Measurements from ENCODE around the gene KCTD1.
"Not testable (repeated sequence)": the region's sequence is repeated elsewhere in the genome, so short reads cannot be mapped to it uniquely, and the experiment has no call there.

KCTD1 gene

DNA sequence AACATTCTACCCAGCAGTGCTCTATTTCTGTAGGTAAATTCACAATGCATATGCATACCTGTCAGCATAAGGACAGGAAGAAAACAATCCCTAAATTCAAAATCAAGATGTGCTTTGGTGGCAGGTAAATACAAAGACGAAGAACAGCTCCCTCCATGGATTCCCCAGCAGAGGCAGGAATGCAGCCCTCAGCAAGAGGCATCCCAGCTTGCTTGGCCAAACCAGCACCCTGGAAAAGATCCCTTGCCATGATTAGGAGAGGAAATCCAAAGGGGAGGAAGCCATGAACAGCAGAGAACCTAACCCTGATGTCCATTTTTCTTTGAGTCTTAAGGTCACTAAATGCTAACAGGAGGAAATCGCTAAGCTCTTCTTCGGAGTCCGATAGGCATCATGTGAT, 91.2 kb downstream of the KCTD1 start:
- DNase-seq: no peak

DNA sequence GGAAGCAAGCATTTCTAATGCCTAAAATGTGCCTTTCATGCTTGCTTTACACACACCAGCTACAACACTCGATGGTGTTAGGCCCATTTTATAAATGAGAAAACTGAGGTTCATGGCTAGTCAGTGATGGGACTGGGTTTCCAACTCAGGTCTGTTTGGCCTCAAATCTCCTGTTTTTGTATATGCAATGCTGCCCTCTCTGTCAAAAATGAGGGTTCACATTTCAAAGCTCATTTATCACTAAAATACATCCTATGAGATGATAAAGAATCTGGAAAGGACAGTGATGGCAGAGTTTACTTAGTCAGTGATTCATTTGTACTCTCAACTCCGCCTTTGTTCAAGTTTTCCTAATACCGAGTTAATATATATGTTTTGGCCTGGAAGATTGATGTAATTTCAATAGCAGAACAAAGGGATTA, 92.3 kb downstream of the KCTD1 start:
- no peak for DNase-seq

DNA sequence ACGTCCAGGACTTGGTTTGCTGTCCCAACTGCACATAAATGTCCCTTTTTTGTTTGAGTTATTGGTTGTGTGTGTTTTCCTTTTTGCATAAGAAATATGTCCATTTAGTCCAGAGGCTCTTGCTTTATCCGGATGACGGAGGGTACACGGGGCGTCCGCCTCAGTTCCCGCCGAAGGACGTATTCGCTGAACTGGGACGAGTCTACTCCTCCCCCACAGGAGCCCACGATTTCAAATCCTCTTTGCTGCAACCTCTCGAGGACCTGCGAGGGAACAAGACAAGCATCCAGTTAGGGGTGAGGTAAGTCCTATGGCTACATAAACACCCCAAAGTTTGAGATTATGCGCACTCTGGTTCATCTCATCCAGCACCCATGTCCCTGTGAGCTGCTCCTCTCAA, 92.7 kb downstream of the KCTD1 start:
- no peak for DNase-seq

DNA sequence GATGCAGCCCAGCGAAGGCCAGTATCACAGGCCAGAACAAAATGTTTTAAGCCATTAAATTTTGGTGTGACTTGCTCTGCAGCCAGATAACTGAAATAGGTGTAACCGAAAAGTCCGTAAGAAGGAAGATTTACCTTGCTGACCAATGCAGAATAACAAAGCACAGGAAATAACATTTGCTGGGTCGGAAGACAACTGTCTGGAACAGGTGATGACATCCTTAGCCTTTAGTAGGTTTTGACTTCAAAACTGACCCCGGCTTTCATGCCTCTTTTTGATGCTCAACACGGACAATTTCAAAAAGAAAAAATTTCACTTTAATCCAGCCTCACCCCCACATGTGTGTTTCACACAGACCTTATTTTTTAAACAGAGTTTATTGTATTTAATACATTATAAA, 93.7 kb downstream of the KCTD1 start:
- no peak for DNase-seq

DNA sequence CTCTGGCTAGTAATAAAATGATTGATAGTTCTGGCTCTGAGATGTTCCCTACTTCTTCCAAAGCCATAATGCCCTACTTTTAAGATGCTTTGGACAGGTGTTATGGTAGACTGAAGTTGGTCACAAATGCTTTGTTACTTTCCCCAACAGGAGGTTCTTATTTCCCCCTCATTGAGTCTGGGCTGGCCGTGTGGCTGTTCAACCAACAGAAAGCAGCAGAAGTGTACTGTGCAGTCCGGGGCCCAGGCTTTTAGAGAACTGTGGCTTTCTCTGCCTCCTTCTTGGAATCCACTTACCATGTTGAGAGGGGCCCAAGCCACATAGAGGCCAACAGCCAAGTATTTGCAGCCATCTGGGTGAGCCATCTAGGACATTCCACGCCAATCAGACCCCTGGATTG, 94.2 kb downstream of the KCTD1 start:
- DNase-seq: no peak

DNA sequence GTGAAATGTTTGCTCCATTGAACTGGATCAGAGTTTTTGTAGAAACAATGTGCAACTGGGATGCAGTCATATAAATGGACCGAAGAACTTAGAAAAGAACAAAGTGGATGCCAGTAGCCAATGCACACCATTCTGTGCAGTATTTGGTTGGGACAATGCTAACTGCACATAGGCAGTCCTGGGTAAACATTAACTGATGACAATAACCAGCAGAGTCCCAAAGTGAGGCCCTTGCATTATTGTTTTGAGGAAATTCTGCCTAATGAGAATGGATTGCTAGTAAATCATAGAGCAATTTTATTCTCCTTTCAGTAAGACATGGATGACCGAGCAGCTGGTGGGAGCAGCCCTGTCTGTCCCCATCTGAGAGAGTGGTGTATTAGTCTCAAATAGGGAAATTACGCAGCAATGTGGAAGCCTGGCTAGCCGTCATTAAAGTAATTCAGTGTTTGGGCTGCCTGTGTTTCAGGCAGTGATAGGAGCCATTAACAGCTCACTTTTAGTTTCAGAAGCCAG, 94.9 kb downstream of the KCTD1 start:
- DNase-seq: no peak

DNA sequence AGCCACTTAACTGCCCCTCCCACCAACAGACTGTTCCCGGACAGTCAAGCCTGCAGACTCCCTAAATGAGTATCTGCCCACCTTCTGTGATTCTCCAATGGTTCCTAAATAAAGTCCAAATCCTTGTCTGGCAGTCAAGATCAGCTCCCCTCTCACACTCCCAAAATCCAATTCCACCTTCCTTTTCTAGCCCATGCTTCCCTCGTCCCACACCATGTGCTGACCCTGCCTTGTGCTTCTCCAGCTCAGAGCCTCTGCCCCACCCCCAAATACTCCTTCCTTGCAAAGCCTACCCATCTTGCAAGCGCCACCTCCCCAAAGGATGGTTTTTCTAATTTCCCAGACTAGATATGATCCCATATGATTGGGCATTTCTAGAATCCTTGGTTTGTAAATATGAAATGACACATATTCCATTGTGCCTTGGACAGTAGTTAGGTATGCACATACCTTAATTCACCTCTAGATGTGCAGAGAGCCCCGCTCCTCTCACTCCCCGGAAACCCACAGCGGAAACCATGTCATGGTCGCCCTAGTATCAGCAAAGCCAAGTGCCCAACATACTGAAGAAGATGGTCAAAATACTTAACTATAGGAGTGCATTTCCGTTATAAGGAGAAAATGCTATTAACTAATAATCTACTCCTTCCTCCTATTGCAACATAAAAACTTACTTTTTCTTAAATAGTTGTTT, 97.2 kb downstream of the KCTD1 start:
- no peak for DNase-seq

DNA sequence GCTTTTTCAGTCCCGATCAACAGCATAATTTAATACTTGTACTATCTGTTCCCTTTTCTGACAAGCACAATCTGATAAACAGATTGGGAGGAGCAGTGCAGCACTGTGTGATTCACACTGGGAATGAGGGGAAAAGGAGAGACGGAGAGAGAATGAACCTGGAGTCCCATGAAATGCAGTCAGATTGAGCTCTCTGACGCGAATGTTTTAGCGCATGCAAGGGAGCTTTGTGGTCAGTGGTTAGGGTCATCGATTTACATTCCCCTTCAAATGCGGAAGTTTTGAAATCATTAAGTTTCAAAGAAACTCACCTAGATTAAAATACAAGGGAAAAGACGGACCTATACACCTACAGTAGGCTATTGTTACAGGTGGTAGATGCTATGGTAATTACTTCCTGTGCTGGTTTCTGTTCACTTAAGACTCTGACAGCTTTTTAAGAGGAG, 99.6 kb downstream of the KCTD1 start:
- no peak for DNase-seq

DNA sequence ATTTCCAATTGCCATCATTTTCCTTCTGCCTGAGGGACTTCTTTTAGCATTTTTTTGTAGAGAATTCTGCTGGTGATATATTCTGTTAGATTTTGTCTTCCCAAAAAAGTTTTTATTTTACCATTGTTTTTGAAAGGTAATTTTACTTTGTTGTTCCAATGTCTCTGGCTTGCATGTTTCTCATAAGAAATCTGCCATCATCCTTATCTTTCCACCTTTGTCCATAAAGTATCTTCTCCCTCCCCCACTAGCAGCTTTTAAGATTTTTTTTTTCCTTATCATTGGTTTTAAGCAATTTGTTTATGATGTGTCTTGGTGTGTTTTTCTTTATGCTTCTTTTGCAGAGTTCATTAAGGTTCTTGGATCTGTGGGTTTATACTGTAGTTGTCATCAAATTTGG, 104.5 kb downstream of the KCTD1 start:
- no peak for DNase-seq

DNA sequence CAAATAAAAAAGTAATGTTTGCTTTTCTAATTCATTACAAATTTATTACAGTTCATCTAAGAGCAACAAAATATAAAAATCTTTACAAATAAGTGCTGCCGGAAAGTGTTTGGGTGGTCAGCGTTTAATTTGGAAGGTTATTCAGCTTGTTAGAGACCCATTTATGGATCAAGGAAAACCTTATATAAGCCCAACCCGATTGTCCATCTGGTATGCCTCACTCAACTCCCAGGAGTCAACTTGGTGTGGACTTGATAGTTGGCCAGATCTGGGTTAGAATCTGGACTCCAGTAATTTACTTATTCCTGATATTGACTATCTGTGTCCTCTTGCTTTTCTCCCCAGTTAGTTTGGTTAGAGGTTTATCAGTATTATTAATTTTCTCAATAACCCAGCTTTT, 106.2 kb downstream of the KCTD1 start:
- DNase-seq: no peak

DNA sequence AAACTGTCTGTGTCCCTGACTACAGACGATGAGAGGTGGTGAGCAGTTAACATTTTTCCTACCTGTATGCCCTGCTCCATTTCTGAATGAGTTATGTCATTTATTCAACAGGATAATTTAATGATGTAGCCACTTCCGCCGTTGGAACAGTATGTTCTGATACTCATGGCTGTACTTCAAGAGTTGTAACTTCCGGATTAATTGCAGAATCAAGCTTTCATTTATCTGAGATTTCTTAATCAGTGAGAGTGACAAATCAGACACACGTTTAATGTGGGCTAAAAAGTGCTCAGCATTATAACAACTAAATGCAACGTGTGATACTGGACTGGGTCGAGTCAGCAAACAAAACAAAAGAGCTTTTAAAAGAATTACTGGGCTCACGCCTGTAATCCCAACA, 107.7 kb downstream of the KCTD1 start:
- DNase-seq: no peak

DNA sequence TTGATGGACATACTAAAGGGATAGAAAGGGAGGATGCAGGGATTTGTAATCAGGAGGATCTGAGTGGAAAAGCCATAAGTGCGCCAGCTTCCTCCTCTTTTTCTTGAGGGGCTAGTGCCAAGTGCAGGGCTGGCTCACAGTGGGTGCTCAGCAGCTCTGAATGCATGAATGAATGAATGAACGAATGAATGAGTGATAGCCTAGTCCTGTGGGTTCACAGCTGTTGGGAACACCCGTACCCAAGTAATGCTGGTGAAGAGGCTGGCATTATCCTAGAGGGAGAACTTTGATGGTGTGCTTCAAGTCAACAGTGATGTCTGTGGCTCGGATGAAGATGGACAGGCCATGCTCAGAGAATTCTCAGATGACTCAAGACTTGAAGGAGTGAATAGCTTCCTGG, 108.8 kb downstream of the KCTD1 start:
- no peak for DNase-seq

DNA sequence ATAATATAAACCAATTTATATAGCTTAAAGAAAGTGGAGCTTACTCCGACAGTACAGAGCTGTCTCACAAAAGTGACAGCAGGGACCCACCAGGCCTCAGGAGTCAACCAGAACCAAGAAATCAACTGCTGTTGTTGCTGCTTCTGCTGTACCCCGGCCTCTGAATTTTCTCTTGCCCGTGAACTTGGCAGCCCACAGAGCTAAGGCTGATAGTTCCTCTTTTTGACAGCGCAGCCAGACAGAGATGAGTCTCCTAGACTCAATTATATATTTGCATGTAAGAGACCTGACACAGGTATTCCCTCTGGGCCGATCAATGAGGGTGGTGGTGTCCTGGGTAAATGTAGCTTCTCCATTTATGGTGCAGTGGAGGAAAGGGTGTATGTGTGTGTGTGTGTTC, 109.4 kb downstream of the KCTD1 start:
- DNase-seq: no peak

DNA sequence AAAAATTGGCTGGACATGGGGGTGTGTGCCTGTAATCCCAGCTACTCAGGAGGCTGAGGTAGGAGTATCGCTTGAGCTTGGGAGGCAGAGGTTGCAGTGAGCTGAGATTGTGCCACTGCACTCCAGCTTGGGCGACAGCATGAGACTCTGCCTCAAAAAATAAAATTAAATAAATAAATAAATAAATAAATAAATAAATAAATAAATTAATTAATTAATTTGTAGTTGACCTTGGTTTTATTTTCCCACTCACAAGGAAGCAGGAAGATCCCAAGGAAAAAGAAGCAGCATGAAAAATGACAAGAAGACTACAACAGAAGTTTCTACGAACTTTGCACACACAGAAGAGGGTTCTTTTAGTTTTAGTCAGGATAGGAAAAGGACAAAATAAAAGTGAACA, 110.7 kb downstream of the KCTD1 start:
- not testable (repeated sequence) for DNase-seq

DNA sequence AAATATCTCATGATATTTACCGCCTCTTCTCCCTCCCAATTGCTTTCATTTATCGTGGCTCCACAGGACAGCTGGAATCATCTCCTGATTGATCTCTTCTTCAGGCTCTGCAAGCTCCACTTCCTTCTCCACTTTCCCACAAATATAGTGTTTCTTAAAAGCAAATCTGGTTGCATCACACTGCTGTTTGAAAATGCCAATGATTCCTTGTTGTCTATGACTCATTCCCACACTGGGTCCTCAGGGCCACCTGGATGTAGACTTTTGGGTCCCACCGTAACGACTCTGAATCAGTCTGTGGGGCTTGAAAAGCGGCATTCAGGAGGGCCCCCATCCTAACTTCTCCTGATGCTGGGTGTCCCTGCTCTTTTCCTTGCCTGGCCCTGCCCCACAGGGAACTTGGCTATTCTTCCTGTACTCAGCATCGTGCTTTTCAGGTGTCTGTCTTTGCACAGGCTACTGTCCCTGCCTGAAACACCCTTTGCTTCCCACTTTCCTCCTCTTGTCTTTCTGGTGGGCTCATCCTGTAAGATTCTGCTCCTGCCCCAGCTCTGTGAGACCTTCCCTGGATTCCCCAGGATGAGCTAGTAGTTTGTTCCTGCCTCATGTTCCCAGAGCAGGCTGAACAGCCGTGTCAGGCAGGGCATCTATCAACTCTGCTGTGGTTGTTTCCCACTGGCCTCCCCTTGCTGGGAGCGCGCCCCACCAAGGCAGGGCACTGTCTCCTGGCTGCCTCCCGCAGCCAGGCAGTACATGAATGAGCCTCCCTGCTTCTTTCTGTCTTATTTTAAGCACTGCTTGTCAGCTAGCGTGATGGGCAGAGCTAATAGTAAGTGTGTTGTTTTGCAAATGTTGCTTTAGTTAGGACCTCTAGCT, 111.9 kb downstream of the KCTD1 start:
- DNase-seq: no peak

DNA sequence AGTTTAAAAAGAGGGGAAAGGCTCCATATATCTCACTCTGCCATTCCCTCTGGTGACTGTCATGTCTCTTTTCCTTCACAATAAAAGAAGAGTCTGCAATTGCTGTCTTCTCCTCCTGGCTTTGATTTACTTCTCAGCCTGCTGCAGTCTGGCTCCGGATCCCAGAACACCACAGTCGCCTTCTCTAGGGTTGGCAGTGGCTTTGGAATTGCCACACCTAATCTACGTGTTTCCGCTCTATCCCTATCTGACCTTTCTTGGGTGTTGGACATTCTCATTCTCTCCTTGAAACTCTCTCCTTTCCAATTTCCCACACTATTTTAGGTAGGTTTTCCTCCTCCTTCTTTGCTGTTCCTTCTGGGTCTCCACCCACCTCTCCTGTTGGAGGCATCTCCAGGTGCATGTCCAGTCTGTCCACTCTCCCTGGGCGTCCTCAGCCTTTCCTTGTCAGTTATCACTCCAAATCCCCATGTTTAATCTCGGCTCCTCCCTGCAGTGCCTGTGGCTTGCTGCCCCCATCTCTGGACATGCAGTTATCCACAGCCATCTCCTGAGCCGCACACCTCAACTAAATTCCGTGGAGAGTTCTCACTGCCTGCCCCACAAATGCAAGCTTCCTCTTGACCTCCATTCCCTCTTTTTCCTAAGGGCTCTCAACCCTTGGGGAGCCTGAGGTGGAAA, 112.8 kb downstream of the KCTD1 start:
- no peak for DNase-seq

DNA sequence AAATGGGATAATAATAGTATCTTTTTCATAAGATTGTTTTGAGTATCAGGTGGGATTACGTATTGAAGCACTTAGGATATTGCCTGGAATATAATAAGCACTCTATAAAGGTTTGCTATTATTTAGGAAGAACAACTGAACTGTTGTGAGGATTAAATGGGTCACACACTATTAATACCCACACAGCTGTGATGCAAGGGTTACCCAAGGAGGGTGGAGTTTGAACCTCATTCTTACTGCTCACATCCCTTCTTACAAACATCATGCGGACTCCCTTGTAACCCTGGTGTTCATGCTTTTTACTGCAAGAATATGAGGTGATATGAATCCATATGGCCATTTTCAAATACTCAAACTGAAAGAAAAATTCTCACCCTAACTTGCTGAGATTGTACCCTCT, 113.5 kb downstream of the KCTD1 start:
- no peak for DNase-seq

DNA sequence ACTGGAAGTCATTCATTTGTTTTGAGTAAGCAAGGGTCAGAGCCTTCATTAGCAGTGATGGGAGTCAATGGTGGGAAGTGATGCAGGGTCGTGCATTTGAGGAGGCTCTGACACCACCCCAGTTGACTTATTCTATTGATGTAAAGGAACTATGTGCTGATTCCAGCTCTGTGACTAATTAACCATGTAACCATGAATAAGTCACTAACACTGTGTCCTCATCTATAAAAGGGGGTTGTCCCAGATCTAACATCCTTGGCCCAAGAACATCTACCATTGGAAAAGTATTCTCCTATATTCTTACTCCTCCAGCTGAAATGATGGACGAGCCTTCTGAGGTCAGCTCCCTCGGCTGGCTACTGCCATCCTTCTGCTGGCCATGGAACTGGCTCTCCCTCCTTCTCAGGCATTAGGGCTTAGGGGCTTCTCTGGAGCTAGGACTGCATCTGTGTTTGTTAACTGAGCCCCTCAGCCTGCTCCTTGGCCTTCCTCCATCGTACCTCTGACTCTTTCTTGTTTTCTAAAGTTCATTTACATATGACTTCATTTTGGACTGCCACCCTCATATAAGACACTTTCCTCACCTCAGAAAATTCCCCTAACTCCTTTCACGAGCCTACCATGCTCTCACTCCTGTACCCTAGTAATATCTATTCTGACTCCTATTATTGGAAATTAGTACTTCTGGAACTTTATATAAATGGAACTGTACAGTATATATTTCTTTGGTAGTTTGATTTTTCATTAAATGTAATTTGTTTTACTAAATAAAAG, 115.5 kb downstream of the KCTD1 start:
- DNase-seq: no peak

DNA sequence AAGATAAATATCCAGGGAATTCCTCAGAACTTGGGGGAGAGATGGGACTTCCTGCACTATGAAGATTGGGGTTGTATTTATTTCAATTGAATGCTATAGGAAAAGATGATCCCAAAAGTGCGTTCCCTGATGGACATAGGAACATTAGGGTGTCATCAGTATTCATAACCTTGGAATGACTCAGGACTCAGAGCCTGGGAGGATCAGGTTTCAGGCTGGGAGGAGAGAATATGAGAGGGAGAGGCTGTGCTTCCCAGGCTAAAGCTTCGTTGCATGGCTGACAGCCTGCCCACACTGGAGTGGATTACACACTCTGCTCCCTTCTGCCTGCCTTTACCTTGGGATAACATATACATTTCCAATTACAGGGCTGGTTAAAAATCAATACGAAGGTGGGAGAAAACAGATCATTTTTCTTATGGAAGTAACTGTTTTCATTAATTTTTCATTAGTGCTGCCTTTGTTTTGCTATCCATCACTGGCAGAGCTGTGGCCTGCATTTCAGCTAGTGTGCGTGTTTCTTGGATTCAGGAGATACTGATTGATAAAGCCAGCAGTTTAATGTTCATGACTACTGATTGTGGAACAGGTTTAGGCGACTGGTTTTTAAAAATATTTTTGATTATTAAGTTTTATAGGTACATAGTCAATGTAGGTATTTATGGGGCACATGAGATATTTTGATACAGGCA, 118.7 kb downstream of the KCTD1 start:
- no peak for DNase-seq

DNA sequence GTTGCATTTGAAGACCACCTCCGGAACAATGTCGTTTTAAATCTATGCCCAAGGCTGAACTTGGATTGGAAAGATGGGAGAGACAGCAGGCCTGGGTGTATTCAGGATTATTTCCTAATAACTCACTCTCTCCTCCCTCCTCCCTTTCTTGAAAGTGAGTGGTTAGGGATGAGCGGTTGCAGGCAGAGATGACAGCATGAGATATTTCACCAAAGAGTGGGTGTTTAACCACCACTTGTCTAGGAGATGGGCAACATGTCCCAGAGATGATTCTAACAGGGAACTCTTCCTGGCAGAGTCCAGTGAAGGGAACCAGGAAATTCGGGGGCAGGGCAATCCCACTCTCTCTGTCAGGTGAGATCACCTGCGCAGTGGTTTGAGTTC, 123.2 kb downstream of the KCTD1 start:
- no peak for DNase-seq

DNA sequence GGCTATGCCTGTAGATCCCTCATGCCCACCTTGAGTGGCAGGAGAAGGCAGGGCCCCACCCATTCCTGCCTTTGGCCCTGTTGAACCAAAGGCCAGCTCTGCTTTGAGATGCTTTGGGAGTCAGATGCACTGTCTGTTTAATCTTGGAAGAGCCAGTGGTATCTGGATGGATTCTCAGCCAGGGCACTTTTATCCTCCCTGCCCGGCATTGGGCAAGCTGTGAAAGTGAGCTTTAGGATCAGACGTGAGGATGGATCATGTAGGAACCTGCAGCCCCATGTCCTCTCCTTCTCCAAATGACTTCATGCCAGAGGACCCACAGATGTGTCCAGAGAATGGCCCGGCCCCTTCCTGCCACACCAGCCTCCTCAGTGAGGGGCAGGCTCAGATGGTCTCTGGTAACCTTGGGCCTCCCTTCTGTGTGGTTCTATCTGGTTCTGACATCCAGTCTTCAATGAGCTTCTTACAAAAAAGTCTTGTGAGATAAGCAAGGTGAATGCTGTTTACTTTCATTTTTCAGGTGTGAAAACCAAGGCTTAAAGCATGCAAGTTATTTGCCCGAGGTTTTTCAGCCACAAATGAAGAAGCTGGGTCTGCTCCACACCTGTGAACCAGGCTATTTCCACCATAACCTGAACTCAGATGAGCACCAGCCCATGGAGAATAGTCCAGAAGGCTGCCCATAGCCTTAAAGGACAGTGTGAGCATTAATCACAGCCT, 123.8 kb downstream of the KCTD1 start:
- no peak for DNase-seq

All from activated CD4-positive, alpha-beta T cell treated with anti-CD3 and anti-CD28 coated beads, Interleukin-2, amount 50 U/mL, for 16 hours (primary cell).